GM12892 (cell line): Measurements from ENCODE around the gene THRB.

Source experiments
- POLR2A ChIP-seq: IDR thresholded peaks from 2 replicates; pipeline ENCODE4 v1.6.1; 2011; ENCODE audit warnings: low read depth, low read length, control low read depth
- POLR2AphosphoS5 ChIP-seq: IDR thresholded peaks from 2 replicates; pipeline ENCODE4 v1.6.1; 2011; ENCODE audit warnings: low read depth, low read length, control low read depth

- no peak for TF ChIP-seq POLR2A
- TF ChIP-seq POLR2AphosphoS5: no peak
These were observed 254.3 kb downstream of the THRB start for GRCh38 chr3:24240306-24240705.
